CD4-positive, alpha-beta T cell treated with Interleukin-21 for 1 hour (primary cell): ENCODE results near the gene TTYH2.

Source experiments
- DNase-seq: peaks from one replicate; pipeline ENCODE4 v3.0.0-alpha.2; 2020

Gene TTYH2

GRCh38 chr17:74296548-74296936, 83.2 kb downstream of the TTYH2 start:
- peak; percentile 62 for DNase-seq

GRCh38 chr17:74297941-74298340, 84.6 kb downstream of the TTYH2 start:
- no peak for DNase-seq

- no peak for DNase-seq
Observed at GRCh38 chr17:74298778-74299177, 85.4 kb downstream of the TTYH2 start.

GRCh38 chr17:74299226-74300009, 86.0 kb downstream of the TTYH2 start:
- no peak for DNase-seq

- no peak for DNase-seq
Observed at GRCh38 chr17:74303305-74303704, 89.9 kb downstream of the TTYH2 start.

GRCh38 chr17:74304184-74304583, 90.8 kb downstream of the TTYH2 start:
- no peak for DNase-seq

- DNase-seq: no peak
Observed at GRCh38 chr17:74305865-74306654, 92.7 kb downstream of the TTYH2 start.

GRCh38 chr17:74307984-74308773, 94.8 kb downstream of the TTYH2 start:
- no peak for DNase-seq

- no peak for DNase-seq
Observed at GRCh38 chr17:74309902-74310301, 96.5 kb downstream of the TTYH2 start.
